ENCODE data around the gene PHKG1.
"Not testable (repeated sequence)": the region's sequence is repeated elsewhere in the genome, so short reads cannot be mapped to it uniquely, and the experiment has no call there.

Gene PHKG1

GRCh38 chr7:56033671-56034432, 58.9 kb downstream of the PHKG1 start:
- Histone ChIP-seq H3K27ac (peak overlapping the region; percentile 61), H3K27me3 (no peaks in the 10 kb centered on the region), H3K36me3 (no peaks in the 10 kb centered on the region), H3K4me1 (ENCODE audit: control insufficient read depth in 1 of 2, insufficient read depth in 1 of 2, low read depth in 1 of 2, low read length in 1 of 2) (peaks cover 11 to 15% of the 10 kb centered on the region in 2 experiments), H3K9me3 (no peaks in the 10 kb centered on the region), H3K4me3 (ENCODE audit: low read depth in 1 of 2, low read length in 1 of 2) (peak overlapping the region; percentile 86 to 96)
- no peak for TF ChIP-seq CTCF (IDR thresholded peaks at IDR 0.05)

- H3K4me3 ChIP-seq (ENCODE audit: low read depth in 1 of 2, low read length in 1 of 2); H3K27me3 ChIP-seq; H3K9me3 ChIP-seq: not testable (repeated sequence)
Observed at GRCh38 chr7:56032578-56032977, 60.2 kb downstream of the PHKG1 start.

GRCh38 chr7:56031556-56031955, 61.2 kb downstream of the PHKG1 start:
- peaks cover 11 to 15% of the 10 kb centered on the region in 2 experiments for H3K4me1 ChIP-seq (ENCODE audit: control insufficient read depth in 1 of 2, insufficient read depth in 1 of 2, low read depth in 1 of 2, low read length in 1 of 2)
- not testable (repeated sequence) for H3K9me3 ChIP-seq; H3K27me3 ChIP-seq; H3K36me3 ChIP-seq; H3K27ac ChIP-seq; H3K4me3 ChIP-seq (ENCODE audit: low read depth in 1 of 2, low read length in 1 of 2)

More at GRCh38 chr7:56032578-56032977, 60.2 kb downstream of the PHKG1 start:
- H3K4me1 ChIP-seq (ENCODE audit: control insufficient read depth in 1 of 2, insufficient read depth in 1 of 2, low read depth in 1 of 2, low read length in 1 of 2) = peaks cover 11 to 15% of the 10 kb centered on the region in 2 experiments
- H3K36me3 ChIP-seq, H3K27ac ChIP-seq: not testable (repeated sequence)

- no peaks in the 10 kb centered on the region for H3K9me3 ChIP-seq
- H3K27me3 ChIP-seq = no peaks in the 10 kb centered on the region
- no peak overlapping the region for H3K27ac ChIP-seq
- no peak overlapping the region for H3K4me3 ChIP-seq (ENCODE audit: low read depth in 1 of 2, low read length in 1 of 2)
- TF ChIP-seq CTCF (IDR thresholded peaks at IDR 0.05) = no peak
- H3K4me1 ChIP-seq (ENCODE audit: control insufficient read depth in 1 of 2, insufficient read depth in 1 of 2, low read depth in 1 of 2, low read length in 1 of 2) = peaks cover 11 to 15% of the 10 kb centered on the region in 2 experiments
- no peaks in the 10 kb centered on the region for H3K36me3 ChIP-seq
Observed at GRCh38 chr7:56030340-56030739, 62.4 kb downstream of the PHKG1 start.
